GM08714 (cell line): Measurements from ENCODE around the gene YY1.
A peak's percentile ranks its signal among the peaks of the same experiment; 100 is the strongest.
"Not testable (repeated sequence)": the region's sequence is repeated elsewhere in the genome, so short reads cannot be mapped to it uniquely, and the experiment has no call there.

ENCODE experiments used
- H3K4me3 ChIP-seq: fragments of 200-500 bp; sonication (Bioruptor generic); 2 replicates; pipeline ENCODE4 v1.5.1; 2014; ENCODE audit warnings: mild to moderate bottlenecking, low read length, inconsistent platforms
- ZNF274 ChIP-seq: IDR thresholded peaks from 2 replicates; pipeline ENCODE4 v1.6.1; 2012; ENCODE audit warnings: mild to moderate bottlenecking, low read depth, low read length

Gene YY1

DNA sequence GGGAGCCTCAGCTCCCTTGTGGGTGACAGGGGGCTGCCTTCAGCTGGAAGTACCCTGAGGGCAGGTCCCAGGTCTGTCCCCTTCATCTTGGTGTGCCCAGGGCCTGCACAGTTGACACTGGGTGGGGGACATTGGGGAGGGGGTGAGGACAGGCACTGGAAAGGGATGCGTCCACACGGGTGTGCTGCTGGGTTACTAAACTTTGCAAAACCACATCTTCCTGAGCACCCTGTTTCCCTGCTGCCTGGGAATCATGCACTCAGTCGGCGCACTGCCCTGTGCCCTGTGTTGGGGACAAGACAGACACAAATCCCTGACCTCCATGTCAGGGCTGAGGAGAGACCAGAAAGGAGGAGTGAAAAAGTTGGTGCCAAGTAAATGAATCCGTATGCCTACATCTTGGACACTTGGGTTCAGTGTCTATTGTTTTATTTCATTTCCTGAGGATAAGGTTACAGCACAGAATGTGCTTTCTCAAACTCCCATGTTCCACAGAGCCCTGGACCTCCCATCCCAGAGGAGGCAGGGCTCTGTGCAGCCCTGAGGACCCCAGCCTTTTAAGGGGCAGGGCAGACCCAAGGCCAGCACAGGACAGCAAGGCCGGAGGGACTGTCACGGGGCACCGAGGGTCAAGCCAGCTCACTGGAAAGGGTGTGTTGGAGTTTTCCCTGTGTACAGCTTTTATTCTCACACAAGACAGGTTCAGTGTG, 70.2 kb downstream of the YY1 start:
- no peak for TF ChIP-seq ZNF274
- no peak overlapping the region for H3K4me3 ChIP-seq

DNA sequence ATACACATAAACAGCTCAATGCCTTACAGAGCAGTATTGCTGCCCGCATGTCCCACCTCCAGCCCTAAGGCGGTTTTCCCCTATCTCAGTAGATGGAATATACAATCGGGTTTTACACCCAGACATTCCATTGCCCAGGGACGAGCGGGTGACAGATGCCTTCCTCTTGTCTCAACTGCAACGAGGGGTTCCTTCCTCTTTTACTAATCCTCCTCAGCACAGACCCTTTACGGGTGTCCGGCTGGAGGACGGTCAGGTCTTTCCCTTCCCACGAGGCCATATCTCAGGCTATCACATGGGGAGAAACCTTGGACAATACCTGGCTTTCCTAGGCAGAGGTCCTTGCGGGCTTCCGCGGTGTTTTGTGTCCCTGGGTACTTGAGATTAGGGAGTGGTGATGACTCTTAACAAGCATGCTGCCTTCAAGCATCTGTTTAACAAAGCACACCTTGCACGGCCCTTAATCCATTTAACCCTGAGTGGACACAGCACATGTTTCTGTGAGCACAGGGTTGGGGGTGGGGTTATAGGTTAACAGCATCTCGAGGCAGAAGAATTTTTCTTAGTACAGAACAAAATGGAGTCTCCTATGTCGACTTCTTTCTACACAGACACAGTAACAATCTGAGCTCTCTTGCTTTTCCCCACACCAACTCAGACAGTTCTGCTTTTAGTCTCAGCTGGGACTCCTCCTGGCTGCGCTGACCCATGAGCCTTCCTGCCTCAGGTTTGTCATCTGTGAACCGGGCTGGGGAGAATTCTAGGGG, 73.3 kb downstream of the YY1 start:
- H3K4me3 ChIP-seq = not testable (repeated sequence)

DNA sequence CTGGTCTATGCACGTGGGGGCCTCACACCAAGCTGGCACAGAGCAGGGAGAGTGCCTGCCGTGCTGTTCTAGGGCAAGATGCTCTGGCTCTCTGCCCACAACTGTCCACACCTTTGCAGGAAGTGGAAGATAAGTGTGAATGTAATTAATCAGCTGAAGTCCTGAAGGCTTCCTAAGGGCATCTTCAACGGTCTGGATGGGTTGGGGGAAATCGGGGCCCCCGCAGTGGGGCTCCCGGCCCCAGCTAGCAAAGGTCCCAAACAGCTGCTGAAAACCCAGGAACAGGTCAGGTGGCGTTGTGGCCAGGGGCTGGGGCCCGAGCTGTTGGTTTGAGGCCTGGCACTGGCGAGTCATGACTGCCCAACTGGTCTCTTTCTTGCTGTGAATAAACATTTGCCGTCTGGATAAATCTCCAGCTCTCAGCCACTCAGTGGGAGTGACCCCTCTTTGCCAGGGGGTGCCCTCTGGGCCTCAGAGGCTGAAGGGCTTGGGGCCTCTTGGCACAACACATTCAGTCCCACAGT, 74.0 kb downstream of the YY1 start:
- TF ChIP-seq ZNF274 = no peak
- no peak overlapping the region for H3K4me3 ChIP-seq

DNA sequence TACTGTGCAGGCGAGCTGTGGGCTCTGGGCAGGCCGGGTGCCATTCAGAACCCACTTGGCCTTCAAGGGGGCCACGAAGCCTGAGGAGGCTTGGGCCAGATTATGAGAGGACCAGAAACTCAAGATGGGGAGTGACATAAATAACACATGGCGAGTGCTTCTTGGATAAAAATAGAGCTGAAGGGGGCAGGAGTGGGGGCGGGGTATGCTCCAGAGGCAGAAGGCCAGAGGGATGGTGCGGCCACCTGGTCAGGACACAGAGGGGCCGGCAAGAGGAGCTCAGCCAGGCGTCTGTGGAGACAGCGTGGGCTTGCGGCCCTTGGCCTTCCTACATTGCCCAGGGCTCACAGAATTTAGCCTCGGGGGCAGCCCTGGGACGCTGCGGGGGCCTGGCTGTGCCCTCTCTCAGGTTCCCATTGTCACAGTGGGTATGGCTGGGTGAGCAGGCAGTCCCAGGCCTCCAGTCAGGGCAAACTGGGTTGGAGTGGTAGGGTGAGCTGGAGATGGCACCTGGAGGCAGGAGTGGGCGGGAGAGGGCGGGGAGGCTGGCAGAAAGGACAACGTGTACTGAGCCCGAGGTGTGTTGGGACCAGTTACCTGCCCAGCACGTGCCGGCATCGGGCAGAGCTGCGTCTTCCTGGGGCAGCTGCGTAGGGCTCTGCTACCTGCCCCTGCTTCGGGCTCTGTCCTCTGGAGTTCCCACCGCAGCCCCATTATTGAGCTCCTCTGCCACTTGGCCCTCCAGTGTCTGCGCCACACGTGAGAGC, 74.7 kb downstream of the YY1 start:
- no peak overlapping the region for H3K4me3 ChIP-seq
- no peak for TF ChIP-seq ZNF274

DNA sequence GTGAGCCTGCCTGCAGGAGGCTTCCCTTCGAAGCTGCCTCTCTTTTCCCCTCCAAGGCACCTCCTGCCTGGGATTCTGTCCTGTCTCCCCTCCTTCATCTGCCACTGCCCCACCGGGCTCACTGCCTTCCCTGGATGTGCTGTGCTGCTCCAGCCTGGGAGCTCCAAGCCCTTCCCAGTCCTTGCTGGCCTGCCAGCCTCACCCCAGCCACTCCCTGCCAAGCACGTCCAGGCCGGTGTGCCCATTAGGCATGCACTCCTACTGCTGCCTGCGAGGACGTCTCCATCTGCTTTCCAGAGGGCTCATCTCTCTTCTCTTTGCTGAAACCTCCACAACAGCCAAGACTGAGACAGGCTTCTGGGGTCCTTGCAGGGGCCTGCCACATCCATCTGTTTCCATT, 75.8 kb downstream of the YY1 start:
- H3K4me3 ChIP-seq = no peak overlapping the region
- no peak for TF ChIP-seq ZNF274

DNA sequence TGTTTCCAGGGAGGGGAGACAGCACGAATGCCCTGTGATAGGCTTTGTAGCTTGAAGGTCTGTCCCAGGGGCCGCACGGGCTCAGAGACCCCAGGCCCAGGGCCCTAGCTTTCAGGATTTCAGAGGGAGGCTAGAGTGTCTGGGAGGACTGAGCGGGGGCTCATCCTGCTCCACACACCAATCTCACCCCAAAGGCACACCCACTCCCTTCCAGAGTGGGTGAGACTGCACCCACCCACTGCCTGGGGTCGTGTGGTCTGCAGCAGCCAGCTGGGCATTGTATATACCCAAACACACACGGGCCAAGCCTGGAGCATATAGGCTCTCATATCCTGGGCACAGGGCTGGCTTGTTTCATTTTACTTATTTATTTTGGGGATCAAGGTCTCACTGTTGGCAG, 78.4 kb downstream of the YY1 start:
- no peak overlapping the region for H3K4me3 ChIP-seq
- no peak for TF ChIP-seq ZNF274

DNA sequence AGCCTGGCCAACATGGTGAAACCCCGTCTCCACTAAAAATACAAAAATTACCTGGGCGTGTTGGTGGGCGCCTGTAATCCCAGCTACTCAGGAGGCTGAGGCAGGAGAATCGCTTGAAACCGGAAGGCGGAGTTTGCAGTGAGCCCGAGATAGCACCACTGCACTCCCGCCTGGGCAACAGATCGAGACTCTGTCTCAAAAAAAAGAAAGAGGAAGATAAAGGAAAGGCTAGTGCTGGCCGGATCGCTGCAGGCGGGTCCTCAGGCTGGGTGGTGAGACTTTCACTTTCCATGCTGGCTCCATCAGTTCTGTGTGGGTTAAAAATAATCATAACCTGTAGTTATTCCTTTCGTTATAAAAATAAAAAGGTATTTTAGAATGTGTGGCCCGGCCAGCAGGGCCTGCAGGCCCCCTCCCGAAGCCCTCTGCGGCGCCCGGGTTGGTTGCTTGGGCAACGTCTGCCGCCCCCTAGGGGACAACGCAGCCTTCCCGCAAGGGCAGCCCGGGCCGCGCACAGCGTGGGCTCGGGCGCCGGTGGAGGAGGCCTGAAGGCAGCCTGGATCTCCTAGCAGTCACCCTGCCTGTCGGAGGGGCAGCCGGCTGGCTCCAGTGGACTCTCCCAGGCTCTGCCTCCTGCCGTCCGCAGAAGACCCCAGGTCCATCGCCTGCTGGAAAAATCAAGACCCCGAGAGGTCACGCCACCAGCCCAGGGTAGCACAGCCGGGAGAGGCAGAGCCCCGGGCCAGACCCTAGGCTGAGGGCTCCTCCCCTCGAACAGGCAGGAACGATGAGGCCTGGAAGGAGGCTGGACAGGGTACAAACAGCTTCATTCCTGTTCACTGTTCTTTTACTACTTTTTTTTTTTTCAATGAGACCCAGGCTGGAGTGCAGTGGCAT, 79.2 kb downstream of the YY1 start:
- TF ChIP-seq ZNF274 = no peak

DNA sequence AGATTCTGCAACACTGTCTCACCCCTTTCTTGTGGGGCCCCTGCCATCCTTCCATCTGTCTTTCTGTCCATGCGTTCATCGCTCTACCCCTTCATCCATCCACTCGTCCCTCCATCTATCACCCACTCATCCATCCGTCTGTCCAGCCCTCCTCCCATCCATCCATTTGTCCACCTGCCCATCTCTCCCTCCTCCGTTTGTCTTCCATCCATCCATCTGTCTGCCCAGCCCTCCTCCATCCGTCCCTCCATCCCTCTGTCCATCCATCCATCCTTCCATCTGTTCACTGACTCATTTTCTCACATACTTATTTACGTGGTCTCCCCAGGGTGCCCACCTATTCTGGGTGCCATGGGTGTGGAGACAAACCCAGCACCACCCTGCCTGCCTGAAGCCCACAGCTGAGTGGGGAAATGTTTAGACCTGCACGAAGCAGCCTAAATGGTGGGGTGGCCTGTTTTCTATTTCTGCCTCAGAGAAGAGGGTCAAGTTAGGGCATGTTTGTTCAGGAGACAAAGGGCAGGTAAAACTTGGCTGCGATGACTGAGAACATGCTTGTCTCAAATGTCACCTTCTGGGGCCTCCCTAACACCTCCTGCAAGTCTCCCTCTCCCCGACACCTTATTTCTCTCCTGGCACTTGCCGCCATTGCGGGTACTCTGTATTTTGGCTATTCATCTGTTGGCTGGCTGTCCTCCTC, 81.4 kb downstream of the YY1 start:
- no peak for TF ChIP-seq ZNF274

More for the DNA sequence above, 79.2 kb downstream of the YY1 start:
- peak overlapping the region; percentile 4; the same call in 1 of the 2 replicates for H3K4me3 ChIP-seq

DNA sequence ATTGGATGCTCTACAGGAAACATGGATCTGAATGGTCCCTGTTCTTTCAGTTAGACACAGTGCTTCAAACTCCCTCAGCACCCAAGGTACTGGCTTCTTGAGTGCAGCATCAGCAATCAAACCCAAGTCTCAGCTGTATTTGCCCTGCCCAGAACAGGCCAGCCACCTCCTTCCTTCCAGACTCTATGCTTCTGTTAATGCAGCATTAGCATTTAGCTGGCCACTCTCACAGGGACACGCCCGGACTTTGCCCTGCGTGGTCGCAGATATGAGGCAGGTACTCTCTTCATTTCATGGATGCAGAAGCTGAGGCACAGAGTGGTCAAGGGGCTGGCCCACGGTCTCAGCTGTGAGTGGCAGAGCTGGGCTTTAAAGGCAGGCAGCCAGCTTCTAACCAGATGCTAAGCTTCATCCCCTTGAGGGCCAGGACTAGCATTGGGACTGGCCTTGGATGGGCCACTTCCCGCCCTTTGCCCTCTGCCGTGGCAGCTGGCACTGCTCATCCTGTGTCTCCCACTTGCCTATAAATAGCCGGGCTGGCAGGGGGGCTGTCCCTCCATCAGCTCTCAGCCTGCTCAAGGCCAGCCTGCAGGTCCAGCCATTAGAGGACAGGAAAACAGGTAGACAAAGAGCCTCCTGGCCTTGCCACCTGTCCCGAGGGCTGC, 82.7 kb downstream of the YY1 start:
- no peak for TF ChIP-seq ZNF274
- no peak overlapping the region for H3K4me3 ChIP-seq

More for the DNA sequence above, 81.4 kb downstream of the YY1 start:
- H3K4me3 ChIP-seq = no peak overlapping the region

DNA sequence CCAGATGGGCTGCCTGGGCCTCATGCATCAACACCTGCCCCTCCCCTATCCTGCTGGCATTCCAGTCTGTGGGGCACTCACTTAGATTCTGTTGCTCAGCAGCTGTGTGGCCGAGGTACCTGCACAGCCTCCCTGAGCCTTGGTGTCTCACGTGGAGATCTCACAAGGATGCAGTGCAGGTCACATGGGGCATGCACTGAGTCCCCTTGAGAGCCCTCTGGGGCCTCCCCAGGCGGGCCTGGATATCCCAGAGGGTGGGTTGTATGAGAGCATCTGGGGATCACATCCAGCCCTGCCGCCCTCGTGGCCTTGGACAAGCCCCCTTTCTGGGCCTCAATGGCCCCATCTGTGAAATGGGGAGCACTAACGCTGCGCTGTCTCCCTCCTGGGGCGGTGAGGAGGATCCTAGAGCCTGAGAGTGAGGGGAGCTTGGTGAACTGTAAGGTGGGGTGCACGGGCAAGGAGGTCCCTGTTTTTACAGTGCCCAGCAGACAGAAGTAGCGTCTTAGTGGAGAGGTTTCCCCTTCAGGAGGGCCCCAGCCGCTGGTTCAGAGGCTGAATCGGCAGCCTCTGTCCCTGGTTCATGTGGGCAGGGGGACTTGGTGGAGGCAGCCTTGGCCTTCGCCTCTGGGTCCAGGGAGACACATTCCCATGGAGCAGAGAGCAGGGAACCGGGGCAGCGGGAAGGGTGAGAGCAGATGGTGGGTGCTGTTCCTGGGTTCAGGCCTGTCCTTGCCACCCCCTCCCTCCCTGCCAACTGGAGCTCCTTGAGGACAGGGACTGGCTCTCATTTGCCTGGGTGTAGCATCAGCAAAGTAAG, 83.4 kb downstream of the YY1 start:
- H3K4me3 ChIP-seq = no peak overlapping the region
- no peak for TF ChIP-seq ZNF274

DNA sequence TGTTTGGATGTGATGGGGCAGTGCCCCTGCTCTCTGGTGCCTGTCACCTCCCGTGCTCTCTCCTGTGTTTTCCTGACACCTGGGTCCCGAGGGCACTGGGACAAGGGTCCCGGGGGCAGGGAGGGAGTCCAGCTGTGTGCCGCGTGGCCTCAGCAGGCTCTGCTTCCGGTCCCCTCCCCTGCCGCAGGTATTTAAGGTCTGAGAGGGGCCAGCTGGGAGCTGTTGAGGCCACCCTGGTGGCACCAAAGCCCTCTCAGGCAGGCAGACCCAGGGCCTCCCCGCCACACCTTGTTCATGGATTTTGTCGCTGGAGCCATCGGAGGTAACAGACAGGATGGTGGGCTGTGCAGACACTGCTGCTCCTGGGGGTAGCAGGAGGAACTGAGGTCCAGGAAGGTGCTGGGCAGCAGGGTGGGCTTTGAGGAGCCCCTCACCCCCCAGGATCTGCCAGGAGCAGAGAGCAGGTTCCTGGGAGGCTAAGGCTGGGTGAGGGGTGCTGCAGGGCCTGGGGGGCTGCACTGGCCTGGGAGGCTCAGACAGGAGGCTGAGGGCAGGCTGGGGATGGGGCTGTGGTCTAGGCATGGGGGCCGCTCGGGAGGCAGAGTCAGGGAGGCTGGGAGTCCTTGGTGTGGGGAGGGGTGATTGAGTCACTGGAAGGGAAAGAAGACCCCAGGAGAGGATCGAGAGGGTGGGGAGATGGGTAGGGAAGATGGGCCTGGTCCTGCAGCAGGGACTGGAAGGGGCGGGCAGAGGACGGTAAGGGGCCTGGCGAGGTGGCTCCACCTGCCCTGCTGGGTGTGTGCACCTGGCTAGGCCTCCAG, 84.4 kb downstream of the YY1 start, which contains the start of gene SLC25A47:
TSS of gene SLC25A47 (plus strand) at position 219 of the 821 bp plus-strand sequence. CDS start at position 295, 76 bp downstream.
- TF ChIP-seq ZNF274 = no peak
- no peak within 1 kb of the TSS for H3K4me3 ChIP-seq
